Hepatocyte (in vitro differentiated cells): ENCODE results near the gene JAKMIP3.

Experiments
- EZH2phosphoT487 ChIP-seq: fragments of 200-600 bp; sonication (generic); IDR thresholded peaks from one replicate; pipeline ENCODE4 v1.6.1; 2018; ENCODE audit warnings: antibody characterized with exemption, mild to moderate bottlenecking, low read depth, moderate library complexity; ENCODE audit not compliant: unreplicated experiment, severe bottlenecking
- TF ChIP-seq, protein P1 (sequence below): fragments of 200-600 bp; sonication (generic); IDR thresholded peaks from 2 replicates; pipeline ENCODE4 v1.5.1; 2016; ENCODE audit warnings: antibody characterized with exemption, mild to moderate bottlenecking; ENCODE audit not compliant: poor library complexity

DNA sequence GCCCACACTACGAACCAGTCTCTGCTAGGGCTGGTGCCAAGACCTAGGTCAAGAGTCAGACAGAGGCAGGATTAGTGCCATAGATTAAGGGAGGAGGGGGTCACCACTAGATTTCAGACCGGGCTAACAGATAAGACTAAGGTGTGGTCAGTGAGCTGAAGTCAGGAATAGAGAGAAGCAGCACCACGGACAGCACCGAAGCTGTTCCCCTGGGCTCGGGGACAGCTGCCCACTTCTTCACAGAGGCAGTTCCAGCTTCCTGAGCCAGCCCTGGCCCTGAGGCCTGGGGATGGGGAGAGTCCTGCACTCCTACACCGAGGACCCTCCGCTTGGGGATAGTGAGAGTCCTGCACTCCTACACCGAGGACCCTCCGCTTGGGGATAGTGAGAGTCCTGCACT, 11.2 kb upstream of the JAKMIP3 start:
- no peak for TF ChIP-seq EZH2phosphoT487
- TF ChIP-seq, protein P1, sequence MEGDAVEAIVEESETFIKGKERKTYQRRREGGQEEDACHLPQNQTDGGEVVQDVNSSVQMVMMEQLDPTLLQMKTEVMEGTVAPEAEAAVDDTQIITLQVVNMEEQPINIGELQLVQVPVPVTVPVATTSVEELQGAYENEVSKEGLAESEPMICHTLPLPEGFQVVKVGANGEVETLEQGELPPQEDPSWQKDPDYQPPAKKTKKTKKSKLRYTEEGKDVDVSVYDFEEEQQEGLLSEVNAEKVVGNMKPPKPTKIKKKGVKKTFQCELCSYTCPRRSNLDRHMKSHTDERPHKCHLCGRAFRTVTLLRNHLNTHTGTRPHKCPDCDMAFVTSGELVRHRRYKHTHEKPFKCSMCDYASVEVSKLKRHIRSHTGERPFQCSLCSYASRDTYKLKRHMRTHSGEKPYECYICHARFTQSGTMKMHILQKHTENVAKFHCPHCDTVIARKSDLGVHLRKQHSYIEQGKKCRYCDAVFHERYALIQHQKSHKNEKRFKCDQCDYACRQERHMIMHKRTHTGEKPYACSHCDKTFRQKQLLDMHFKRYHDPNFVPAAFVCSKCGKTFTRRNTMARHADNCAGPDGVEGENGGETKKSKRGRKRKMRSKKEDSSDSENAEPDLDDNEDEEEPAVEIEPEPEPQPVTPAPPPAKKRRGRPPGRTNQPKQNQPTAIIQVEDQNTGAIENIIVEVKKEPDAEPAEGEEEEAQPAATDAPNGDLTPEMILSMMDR, result no peak
